ENCODE measurements around the gene CARD11.
"Not testable (repeated sequence)": the region's sequence is repeated elsewhere in the genome, so short reads cannot be mapped to it uniquely, and the experiment has no call there.

The CARD11 gene

DNA sequence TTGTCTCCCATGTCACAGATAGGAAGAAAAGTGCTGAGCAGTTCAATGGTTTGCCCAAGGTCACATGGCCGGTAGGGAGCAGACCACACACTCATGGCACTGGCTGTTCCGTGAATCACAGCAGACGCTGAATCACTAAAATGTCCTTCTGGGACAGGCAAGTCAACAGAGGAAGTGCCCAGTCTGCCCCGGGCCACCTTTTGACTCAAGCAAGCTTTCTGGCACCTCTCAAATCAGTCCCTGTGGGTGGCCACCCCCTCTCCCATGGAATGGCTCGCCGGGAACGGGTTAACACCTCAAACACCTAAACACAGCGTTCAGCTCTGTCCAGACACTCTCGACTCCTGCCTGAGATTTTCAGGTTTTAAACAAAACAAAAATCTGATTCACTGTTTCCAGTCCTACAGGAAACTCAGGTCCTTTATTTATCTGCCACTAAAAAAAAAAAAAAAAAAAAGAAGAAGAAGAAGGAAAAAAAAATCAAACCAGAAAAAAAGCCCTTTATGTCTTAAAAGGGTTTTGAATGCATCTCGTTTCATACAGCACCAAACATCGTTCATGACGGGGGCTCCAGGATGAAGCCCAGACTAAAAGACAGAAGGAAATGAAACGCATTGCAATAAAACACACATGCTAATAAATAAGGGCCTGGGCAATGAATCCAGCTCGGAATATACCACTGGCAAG lies 15.5 kb downstream of the CARD11 start:
- Histone ChIP-seq H3K27ac (no peak overlapping the region), H3K79me2 (ENCODE audit: insufficient read depth, low read depth) (no peaks in the 10 kb centered on the region), H3K4me3 (IDR thresholded peaks at IDR 0.05; ENCODE audit: insufficient read depth, low read depth, low read length) (no peak overlapping the region), H3K4me1 (ENCODE audit: low read depth, poor library complexity, severe bottlenecking) (no peaks in the 10 kb centered on the region), H3K36me3 (ENCODE audit: insufficient read depth) (no peaks in the 10 kb centered on the region), H3K4me2 (no peak overlapping the region), H4K20me1 (ENCODE audit: insufficient read depth) (no peaks in the 10 kb centered on the region), H2AFZ (ENCODE audit: low read depth) (no peak overlapping the region), H3K27me3 (ENCODE audit: insufficient read depth, low read depth) (no peaks in the 10 kb centered on the region), H3K9ac (no peak overlapping the region)
- TF ChIP-seq, protein P1, sequence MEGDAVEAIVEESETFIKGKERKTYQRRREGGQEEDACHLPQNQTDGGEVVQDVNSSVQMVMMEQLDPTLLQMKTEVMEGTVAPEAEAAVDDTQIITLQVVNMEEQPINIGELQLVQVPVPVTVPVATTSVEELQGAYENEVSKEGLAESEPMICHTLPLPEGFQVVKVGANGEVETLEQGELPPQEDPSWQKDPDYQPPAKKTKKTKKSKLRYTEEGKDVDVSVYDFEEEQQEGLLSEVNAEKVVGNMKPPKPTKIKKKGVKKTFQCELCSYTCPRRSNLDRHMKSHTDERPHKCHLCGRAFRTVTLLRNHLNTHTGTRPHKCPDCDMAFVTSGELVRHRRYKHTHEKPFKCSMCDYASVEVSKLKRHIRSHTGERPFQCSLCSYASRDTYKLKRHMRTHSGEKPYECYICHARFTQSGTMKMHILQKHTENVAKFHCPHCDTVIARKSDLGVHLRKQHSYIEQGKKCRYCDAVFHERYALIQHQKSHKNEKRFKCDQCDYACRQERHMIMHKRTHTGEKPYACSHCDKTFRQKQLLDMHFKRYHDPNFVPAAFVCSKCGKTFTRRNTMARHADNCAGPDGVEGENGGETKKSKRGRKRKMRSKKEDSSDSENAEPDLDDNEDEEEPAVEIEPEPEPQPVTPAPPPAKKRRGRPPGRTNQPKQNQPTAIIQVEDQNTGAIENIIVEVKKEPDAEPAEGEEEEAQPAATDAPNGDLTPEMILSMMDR (conservative IDR thresholded peaks at IDR 0.05; ENCODE audit: low read depth, low read length): no peak

DNA sequence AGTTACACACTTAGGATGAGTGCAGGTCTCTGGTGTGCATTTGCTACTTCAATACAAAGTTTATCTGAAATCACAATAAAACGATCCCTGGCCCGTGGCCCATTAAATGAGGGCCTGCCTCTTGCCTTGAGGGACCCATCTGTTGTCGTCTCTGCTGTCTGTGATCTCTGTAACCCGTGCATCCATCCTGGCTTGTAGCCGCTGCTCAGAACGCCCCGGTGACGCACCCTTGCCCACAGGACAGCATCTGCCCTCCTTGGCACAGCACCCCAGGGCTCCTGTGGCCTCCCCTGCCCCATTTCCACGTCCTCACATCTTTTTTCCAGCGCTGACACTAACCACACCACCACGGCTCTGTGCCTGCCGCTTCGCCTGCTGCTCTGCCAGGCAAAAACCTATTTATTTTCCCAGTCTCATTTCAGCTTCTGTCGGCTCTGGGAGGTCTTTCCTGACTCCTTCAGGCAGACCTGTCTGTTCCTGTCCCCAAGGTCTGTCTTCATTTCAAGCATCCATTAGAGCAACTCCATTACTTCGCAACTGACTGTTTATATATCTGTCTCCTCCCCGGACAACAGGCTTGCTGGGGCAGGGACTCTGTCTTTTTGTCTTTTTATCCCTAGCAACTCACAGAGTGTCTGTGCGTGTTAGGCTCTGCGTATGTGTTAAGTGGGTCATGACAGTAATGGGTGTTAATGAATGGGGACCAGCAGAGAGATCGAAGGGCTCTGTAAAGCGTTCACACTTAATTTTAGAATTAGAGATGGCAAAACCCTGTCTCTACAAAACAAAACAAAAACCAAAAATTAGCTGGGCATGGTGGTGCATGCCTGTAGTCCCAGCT lies 16.4 kb downstream of the CARD11 start:
- no peak overlapping the region for H3K4me3 ChIP-seq (IDR thresholded peaks at IDR 0.05; ENCODE audit: insufficient read depth, low read depth, low read length)
- no peaks in the 10 kb centered on the region for H3K4me1 ChIP-seq (ENCODE audit: low read depth, poor library complexity, severe bottlenecking)
- no peaks in the 10 kb centered on the region for H3K79me2 ChIP-seq (ENCODE audit: insufficient read depth, low read depth)
- H3K4me2 ChIP-seq: no peak overlapping the region
- H3K27ac ChIP-seq: no peak overlapping the region
- no peak overlapping the region for H3K9ac ChIP-seq
- H3K36me3 ChIP-seq (ENCODE audit: insufficient read depth): no peaks in the 10 kb centered on the region
- TF ChIP-seq, protein P1 (conservative IDR thresholded peaks at IDR 0.05; ENCODE audit: low read depth, low read length): no peak
- no peak overlapping the region for H2AFZ ChIP-seq (ENCODE audit: low read depth)
- H4K20me1 ChIP-seq (ENCODE audit: insufficient read depth): no peaks in the 10 kb centered on the region
- H3K27me3 ChIP-seq (ENCODE audit: insufficient read depth, low read depth): no peaks in the 10 kb centered on the region

DNA sequence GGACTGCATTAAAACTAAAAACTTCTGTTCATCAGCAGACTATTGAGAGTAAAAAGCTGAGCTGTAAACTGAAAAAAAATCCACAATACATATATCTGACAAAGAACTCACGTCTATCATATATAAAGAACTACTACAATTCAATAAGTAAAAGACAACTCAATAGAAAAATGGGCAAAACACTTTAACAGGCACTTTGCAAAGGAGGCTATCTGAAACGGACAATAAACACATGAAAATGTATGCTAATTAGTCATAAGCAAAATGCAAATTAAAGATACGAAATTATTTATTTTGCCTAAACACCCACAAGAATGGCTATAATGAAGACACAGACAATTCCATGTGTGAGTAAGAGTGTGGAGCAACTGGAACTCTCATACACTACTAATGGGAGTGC lies 18.1 kb downstream of the CARD11 start:
- H3K36me3 ChIP-seq (ENCODE audit: insufficient read depth): no peaks in the 10 kb centered on the region
- no peak overlapping the region for H3K27ac ChIP-seq
- no peaks in the 10 kb centered on the region for H4K20me1 ChIP-seq (ENCODE audit: insufficient read depth)
- no peak overlapping the region for H3K9ac ChIP-seq
- TF ChIP-seq, protein P1 (conservative IDR thresholded peaks at IDR 0.05; ENCODE audit: low read depth, low read length): no peak
- no peaks in the 10 kb centered on the region for H3K4me1 ChIP-seq (ENCODE audit: low read depth, poor library complexity, severe bottlenecking)
- no peaks in the 10 kb centered on the region for H3K27me3 ChIP-seq (ENCODE audit: insufficient read depth, low read depth)
- no peaks in the 10 kb centered on the region for H3K79me2 ChIP-seq (ENCODE audit: insufficient read depth, low read depth)
- no peak overlapping the region for H3K4me3 ChIP-seq (IDR thresholded peaks at IDR 0.05; ENCODE audit: insufficient read depth, low read depth, low read length)
- H3K4me2 ChIP-seq: no peak overlapping the region
- no peak overlapping the region for H2AFZ ChIP-seq (ENCODE audit: low read depth)

DNA sequence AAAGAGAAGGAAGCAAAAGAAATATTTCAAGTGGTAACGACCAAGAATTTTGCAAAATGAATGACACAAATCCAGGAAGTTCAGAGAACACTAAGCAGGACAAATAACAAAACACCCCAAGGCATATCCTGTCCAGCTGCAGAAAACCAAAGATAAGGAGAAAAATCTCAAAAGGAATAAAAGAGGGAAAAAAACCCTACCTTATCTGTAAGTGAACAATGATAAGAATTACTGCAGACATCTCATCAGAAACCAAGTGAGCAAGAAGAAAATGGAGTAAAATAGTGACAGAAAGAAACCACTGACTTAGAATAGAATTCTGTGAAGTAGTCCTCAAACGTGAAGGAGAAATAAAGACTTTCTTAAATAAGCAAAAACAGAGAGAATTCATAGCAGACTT lies 21.8 kb downstream of the CARD11 start:
- no peaks in the 10 kb centered on the region for H3K27me3 ChIP-seq (ENCODE audit: insufficient read depth, low read depth)
- H3K27ac ChIP-seq: no peak overlapping the region
- no peaks in the 10 kb centered on the region for H3K36me3 ChIP-seq (ENCODE audit: insufficient read depth)
- no peaks in the 10 kb centered on the region; the same call in 1 of the 2 replicates for H3K79me2 ChIP-seq (ENCODE audit: insufficient read depth, low read depth)
- H2AFZ ChIP-seq (ENCODE audit: low read depth): no peak overlapping the region
- H3K4me1 ChIP-seq (ENCODE audit: low read depth, poor library complexity, severe bottlenecking): no peaks in the 10 kb centered on the region
- no peak overlapping the region for H3K9ac ChIP-seq
- no peak overlapping the region for H3K4me2 ChIP-seq
- TF ChIP-seq, protein P1 (conservative IDR thresholded peaks at IDR 0.05; ENCODE audit: low read depth, low read length): no peak
- no peak overlapping the region for H3K4me3 ChIP-seq (IDR thresholded peaks at IDR 0.05; ENCODE audit: insufficient read depth, low read depth, low read length)
- no peaks in the 10 kb centered on the region for H4K20me1 ChIP-seq (ENCODE audit: insufficient read depth)

DNA sequence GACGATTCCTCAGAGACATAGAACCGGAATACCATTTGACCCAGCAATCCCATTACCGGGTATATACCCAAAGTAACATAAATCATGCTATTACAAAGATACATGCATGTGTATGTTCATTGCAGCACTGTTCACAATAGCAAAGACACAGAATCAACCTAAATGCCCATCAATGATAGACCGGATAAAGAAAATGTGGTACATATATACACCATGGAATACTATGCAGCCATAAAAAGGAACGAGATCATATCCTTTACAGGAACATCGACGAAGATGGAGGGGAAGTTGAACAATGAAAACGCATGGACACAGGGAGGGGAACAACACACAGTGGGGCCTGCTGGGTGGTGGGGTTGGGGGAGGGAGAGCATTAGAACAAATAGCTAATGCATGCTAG lies 22.4 kb downstream of the CARD11 start:
- H3K79me2 ChIP-seq (ENCODE audit: insufficient read depth, low read depth); H3K36me3 ChIP-seq (ENCODE audit: insufficient read depth); H3K4me2 ChIP-seq; H4K20me1 ChIP-seq (ENCODE audit: insufficient read depth); H3K27me3 ChIP-seq (ENCODE audit: insufficient read depth, low read depth); H3K4me1 ChIP-seq (ENCODE audit: low read depth, poor library complexity, severe bottlenecking); H3K4me3 ChIP-seq (IDR thresholded peaks at IDR 0.05; ENCODE audit: insufficient read depth, low read depth, low read length); H3K9ac ChIP-seq; H3K27ac ChIP-seq; H2AFZ ChIP-seq (ENCODE audit: low read depth): not testable (repeated sequence)

All from KMS-11 (cell line).